ENCODE results near the gene PGM2L1. TPM values are rescaled to one million over a fixed set of nuclear protein-coding genes. Genes with fewer than 3 reads are reported as not detected.

The PGM2L1 gene
- total RNA-seq, 3 donors from 2014 or later = 2.1 to 13.5 (median 6.6) TPM

DNA sequence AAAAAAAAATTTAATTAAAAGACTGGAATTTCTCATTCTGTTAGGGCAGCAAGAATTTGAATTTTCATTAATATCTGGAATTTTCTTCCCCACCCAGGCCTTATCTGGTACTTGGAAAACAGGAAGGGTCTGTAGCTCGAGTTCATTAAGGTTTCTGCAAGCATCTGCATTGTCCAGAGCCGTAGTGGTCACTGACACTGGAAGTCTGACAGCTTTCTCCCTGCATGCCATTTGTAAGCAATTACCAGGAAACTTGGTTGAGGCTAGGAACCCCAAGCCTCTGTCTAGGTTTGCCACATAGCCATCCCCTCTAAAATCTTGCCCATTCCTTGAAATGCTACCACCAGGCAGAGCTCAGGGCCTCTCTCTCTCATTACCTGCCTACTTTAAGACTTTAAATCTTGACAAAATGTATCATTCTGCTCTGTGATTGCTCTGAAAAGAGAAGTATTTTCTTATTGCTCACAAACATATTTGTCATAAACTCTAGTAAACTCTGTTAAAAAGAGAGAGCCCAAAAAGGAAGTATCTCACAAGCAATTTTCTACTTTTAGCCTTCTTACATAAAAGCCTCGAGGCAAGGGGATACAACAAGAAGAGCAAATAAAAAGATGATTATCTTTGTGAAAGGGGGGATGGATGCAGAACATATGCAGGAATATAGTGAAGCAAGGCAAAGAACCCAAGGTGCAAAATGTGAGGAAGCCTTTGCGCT lies 5.5 kb upstream of the PGM2L1 start:
- H3K4me1 ChIP-seq = no peaks in the 10 kb centered on the region
- intact Hi-C loops (cut with DNase I; ENCODE audit: low total_unique reads) = no loop called here
- H3K4me3 ChIP-seq = no peak overlapping the region
- DNase-seq (ENCODE audit: low spot score in 2 of 2) = no peak
- TF ChIP-seq POLR2AphosphoS5 (IDR thresholded peaks at IDR 0.05) (no peak), POLR2A (IDR thresholded peaks at IDR 0.05) (no peak)
- TF ChIP-seq, protein P1, sequence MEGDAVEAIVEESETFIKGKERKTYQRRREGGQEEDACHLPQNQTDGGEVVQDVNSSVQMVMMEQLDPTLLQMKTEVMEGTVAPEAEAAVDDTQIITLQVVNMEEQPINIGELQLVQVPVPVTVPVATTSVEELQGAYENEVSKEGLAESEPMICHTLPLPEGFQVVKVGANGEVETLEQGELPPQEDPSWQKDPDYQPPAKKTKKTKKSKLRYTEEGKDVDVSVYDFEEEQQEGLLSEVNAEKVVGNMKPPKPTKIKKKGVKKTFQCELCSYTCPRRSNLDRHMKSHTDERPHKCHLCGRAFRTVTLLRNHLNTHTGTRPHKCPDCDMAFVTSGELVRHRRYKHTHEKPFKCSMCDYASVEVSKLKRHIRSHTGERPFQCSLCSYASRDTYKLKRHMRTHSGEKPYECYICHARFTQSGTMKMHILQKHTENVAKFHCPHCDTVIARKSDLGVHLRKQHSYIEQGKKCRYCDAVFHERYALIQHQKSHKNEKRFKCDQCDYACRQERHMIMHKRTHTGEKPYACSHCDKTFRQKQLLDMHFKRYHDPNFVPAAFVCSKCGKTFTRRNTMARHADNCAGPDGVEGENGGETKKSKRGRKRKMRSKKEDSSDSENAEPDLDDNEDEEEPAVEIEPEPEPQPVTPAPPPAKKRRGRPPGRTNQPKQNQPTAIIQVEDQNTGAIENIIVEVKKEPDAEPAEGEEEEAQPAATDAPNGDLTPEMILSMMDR (IDR thresholded peaks at IDR 0.05) = no peak
- H3K36me3 ChIP-seq = no peaks in the 10 kb centered on the region
- H3K27ac ChIP-seq = no peak overlapping the region
- no peaks in the 10 kb centered on the region for H3K9me3 ChIP-seq
- H3K27me3 ChIP-seq = no peaks in the 10 kb centered on the region

DNA sequence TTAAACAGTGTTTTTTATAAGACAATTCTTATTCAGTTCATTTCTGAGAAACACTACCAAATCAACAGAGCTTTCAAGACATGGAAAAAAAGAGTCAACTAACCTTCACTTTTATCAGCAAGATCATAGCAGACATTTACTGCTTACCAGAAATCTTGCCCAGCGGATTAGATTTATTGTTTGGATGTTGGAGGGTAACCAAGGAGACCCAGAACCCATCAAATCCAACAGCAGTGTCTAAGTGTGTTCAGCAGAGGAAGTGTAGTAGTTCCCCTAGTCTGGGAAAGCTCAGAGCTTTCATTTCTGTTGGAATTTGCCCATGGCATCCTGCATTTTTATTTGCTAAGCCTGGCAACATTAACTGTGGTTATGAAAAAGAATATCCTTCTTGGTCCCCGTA lies 2.4 kb upstream of the PGM2L1 start:
- H3K4me1 ChIP-seq = no peaks in the 10 kb centered on the region
- TF ChIP-seq, protein P1 (IDR thresholded peaks at IDR 0.05) = no peak
- no peak for TF ChIP-seq POLR2AphosphoS5 (IDR thresholded peaks at IDR 0.05)
- TF ChIP-seq POLR2A (IDR thresholded peaks at IDR 0.05) = no peak
- no peak overlapping the region for H3K4me3 ChIP-seq
- no peaks in the 10 kb centered on the region for H3K9me3 ChIP-seq
- no peak for DNase-seq (ENCODE audit: low spot score in 2 of 2)
- intact Hi-C loops (cut with DNase I; ENCODE audit: low total_unique reads) = no loop called here
- H3K27ac ChIP-seq = peak overlapping the region in 1 of 2 donors; percentile 38
- H3K27me3 ChIP-seq = no peaks in the 10 kb centered on the region
- no peaks in the 10 kb centered on the region for H3K36me3 ChIP-seq

DNA sequence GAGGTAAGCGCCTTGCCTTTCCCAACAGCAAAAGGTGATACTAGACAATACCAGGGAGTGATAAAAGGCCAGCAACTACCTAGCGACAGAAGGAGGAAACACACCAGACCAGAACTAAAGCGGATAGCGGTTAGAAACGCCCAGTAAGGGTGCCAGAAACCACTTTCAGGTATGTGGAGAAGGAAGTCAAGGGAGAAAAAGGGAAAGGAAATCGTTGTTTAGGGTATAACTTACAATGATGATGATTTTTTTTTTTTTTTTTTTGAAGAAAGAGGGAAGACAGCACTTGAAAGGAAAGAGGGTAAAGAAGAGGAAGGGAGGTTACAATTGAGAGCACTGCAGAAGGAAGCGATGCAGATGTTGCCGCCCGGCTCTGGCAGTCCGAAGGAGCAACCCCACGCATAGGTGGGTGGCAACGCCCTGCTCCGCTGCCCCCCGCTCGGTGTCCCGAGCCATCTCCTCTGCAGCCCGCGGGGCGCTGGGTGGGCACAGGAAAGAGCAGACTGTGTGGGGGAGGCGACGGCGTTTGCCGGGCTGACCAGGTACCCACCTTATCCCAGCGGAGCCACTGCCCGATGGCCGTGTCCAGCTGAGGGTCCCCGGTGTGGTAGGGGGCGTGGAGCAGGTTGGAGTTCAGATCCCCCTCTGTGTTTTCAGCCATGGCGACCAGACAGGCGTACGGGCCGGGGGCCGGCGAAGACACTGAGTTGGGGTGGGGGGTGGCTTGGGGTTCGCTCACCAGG lies 561 bp downstream of the PGM2L1 start:
- no peak for DNase-seq (ENCODE audit: low spot score in 2 of 2)
- Histone ChIP-seq H3K27ac (peak overlapping the region; percentile 84 to 94), H3K4me1 (no peaks in the 10 kb centered on the region), H3K4me3 (peak overlapping the region; percentile 85 to 95 (median 92)), H3K36me3 (no peaks in the 10 kb centered on the region), H3K9me3 (no peaks in the 10 kb centered on the region), H3K27me3 (no peaks in the 10 kb centered on the region)
- intact Hi-C loops (cut with DNase I; ENCODE audit: low total_unique reads) = no loop called here
- TF ChIP-seq, protein P1 (IDR thresholded peaks at IDR 0.05) = peak in 2 of 3 donors; percentile 29 to 43
- TF ChIP-seq POLR2A (IDR thresholded peaks at IDR 0.05) (no peak), POLR2AphosphoS5 (IDR thresholded peaks at IDR 0.05) (no peak)

DNA sequence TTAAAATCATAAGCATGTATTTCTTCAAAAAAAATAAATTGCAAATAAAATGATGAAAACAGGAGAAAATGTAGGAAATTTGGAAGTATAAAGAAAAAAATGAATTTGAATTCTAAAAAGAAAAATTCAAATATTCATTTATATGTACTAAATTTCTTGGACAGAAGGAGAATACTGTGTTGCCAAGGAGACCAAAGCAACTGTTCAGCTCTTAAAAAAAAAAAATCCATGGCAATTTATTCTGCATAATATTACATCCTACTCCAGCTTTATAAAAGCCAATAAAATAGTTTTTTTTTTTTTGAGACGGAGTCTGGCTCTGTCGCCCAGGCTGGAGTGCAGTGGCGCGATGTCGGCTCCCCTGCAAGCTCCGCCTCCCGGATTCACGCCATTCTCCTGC lies 6.0 kb downstream of the PGM2L1 start:
- Histone ChIP-seq H3K27me3 (no peaks in the 10 kb centered on the region), H3K36me3 (no peaks in the 10 kb centered on the region), H3K9me3 (no peaks in the 10 kb centered on the region), H3K4me3 (no peak overlapping the region), H3K27ac (no peak overlapping the region), H3K4me1 (no peaks in the 10 kb centered on the region)
- TF ChIP-seq POLR2AphosphoS5 (IDR thresholded peaks at IDR 0.05) (no peak), POLR2A (IDR thresholded peaks at IDR 0.05) (no peak)
- TF ChIP-seq, protein P1 (IDR thresholded peaks at IDR 0.05) = no peak
- DNase-seq (ENCODE audit: low spot score in 2 of 2) = no peak
- intact Hi-C loops (cut with DNase I; ENCODE audit: low total_unique reads) = loop anchor here (5.0 kb wide), 1 partner anchor 240 kb away; no protein-coding TSS in a partner anchor

DNA sequence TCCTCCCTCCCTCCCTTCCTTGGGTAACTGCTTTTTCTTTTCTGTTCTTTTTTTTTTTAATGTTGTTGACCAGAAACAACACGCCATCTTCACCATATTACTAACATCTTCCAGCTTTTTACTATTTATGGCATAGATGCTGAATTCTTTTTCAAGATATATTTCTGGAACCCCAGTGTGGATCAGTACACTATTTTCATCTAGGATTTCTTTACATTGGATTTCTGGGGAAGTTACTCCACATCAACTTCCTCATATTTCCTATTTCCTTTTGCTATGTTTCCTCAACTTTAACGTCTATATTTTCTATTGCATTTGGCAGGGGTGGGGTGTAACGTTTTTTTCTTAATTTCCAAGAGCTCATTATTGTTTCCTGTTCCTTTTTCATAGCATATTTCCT lies 7.0 kb downstream of the PGM2L1 start:
- Histone ChIP-seq H3K36me3 (no peaks in the 10 kb centered on the region), H3K4me3 (no peak overlapping the region), H3K9me3 (no peaks in the 10 kb centered on the region), H3K27me3 (no peaks in the 10 kb centered on the region), H3K27ac (no peak overlapping the region), H3K4me1 (no peaks in the 10 kb centered on the region)
- no peak for DNase-seq (ENCODE audit: low spot score in 2 of 2)
- TF ChIP-seq POLR2AphosphoS5 (IDR thresholded peaks at IDR 0.05) (no peak), POLR2A (IDR thresholded peaks at IDR 0.05) (no peak)
- TF ChIP-seq, protein P1 (IDR thresholded peaks at IDR 0.05) = no peak
- intact Hi-C loops (cut with DNase I; ENCODE audit: low total_unique reads) = loop anchor here (5.0 kb wide), 1 partner anchor 239 kb away; no protein-coding TSS in a partner anchor
